ENCODE measurements around the gene HDAC9.
"Not testable (repeated sequence)": the region's sequence is repeated elsewhere in the genome, so short reads cannot be mapped to it uniquely, and the experiment has no call there.

Gene HDAC9

DNA sequence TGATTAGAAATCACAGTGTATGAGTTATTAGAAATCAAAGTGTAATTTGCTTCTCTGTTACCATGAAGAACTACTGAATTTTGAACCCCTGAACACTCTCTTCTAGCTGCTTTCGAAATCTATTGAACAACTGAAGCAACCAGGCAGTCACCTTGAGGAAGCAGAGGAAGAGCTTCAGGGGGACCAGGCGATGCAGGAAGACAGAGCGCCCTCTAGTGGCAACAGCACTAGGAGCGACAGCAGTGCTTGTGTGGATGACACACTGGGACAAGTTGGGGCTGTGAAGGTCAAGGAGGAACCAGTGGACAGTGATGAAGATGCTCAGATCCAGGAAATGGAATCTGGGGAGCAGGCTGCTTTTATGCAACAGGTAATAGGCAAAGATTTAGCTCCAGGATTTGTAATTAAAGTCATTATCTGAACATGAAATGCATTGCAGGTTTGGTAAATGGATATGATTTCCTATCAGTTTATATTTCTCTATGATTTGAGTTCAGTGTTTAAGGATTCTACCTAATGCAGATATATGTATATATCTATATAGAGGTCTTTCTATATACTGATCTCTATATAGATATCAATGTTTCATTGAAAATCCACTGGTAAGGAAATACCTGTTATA is 170.7 kb downstream of the HDAC9 start:
- DNase-seq, result peak; percentile 70

DNA sequence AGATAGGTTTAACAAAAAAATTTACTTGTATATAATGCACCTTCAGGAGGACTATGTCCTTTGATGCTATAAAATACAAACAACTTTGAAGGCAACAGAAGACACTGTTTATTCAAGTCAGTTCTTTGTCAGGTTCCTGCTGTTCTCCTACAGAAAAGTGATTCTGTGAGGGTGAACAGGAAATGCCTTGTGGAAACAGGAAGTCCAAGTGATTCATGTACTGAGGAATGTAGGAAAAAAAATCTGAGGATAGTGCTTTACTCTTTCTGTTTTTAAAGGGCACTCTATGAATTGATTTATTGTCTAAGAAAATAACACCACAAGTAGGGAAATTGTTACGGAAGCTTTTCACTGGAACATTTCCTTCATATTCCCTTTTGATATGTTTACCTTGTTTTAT is 171.9 kb downstream of the HDAC9 start:
- peak; percentile 75 for DNase-seq

DNA sequence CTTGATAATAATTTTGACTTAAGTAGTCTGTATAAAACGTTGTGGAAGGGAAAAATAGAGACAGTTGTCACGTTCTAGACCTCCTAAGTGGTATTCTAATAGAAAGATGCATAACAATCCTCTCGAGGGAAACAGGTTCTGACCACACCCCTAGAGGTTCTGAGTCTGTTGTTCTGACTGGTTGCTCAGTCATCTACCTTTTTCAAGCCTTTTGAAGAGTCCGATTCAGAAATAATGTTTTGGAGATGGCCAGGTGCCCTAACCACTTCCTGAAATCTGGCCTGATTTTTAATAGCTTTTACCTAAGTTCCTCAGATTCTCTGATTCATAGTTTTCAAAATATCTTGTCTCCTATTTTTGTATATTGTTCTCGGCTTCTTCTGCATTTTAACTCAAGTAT is 175.6 kb downstream of the HDAC9 start:
- no peak for DNase-seq

DNA sequence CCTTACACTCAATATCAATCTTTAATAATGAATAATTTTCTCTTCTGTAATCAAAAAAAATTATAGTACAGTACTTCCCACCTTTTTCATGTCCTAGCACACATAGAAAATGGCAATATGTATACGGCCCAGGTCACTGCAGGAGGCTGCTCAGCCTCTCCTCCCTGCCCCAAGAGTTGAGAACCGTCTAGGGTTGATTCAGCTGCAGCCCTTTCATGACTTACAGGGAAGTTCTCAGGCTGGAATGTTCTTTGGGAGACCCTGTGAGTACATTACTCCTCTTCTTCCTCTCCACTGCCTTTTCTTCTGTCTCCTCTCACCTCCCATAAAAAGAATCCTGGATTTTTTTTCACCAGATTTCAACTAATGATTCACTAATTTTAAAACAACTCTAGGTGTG is 180.0 kb downstream of the HDAC9 start:
- DNase-seq, result no peak

DNA sequence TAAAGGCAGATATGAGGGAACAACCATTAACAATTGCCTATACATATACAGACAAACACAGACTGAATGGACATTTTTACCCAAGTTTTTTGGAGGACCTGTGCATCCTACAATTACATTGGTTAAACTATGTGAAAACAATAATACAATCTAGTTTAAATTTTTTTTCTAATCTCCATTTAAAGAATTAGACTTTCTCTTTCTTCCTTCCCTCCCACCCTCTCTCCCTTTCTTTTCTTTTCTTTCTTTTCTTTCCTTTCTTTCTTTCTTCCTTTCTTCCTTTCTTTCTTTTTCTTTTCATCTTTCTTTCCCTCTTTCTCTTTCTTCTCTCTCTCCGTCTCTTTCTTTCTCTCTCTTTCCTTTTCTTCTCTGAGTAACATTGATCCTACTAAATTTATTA is 183.7 kb downstream of the HDAC9 start:
- DNase-seq, result no peak

DNA sequence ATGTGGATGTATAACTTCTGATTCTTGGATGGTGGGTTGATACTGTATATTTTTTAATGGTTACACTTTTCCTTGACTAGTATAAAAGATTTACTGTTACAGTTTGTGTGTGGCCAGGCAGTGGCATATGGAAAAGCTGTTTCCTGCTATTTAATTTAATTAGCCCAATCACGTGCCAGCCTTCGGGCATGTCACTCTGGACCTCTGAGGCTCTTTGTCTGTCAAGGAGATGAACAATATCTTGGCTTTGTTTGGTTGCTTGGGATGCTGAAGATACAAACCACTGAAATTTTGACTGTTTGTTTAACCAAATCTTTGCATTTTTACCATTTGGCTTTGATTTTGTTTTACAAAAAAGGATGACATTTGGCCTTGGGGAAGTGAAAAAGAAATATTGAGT is 185.0 kb downstream of the HDAC9 start:
- DNase-seq, result peak; percentile 14

DNA sequence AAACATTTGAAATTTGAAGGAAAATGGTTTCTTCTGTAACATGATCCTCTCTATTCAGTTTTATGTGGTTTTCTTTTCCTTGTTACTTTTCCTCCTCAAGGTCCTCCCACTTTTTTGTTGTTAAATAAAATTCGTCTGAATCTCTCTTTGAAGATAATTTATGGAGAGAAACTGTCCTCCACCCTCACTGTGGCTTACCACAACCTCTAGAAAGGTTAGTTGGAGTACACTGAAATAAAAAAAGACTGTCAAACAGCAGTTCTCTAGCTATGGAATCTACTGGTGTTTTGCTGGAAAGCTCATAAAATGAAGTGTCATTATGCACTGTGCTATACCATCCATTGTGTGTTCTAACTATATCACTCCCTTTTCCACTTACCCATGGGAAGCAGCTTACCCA is 189.4 kb downstream of the HDAC9 start:
- DNase-seq, result no peak

DNA sequence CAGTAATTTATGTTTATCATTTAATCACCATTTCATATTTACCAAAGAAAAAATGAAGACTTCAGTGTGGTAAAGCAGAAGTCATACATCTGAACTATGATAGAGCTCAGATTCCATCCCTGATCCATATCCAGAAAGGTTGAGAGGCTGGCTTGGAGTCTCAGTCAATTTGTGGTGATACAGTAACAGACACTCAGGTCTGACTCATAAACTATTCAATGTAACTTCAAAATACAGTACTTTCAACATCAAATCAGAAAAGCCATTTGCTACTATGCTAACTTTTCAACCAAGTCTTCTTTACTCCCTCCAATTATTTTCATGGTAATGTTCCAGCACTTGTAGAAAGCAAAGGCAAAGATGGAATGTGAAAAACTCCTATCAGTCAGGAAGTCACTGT is 190.4 kb downstream of the HDAC9 start:
- DNase-seq, result peak; percentile 46

DNA sequence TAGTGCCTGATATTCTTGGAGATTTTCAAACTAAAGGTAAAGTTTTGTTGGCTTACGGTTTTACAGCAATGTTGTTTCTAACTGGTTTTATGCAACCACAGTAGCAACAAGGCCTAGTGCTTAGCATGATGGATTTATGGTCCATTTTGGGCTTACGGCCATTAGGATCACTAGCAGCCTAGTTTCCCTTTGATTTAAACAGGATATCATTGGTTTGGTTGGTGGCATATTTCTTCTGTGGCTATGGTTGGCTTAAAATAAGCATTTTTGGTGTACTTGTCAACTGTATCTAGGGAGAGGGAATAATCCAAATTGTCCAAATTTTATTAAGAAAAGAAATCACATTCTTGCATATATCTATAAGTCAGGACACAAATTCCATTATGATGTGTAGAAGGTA is 194.0 kb downstream of the HDAC9 start:
- peak; percentile 52 for DNase-seq

DNA sequence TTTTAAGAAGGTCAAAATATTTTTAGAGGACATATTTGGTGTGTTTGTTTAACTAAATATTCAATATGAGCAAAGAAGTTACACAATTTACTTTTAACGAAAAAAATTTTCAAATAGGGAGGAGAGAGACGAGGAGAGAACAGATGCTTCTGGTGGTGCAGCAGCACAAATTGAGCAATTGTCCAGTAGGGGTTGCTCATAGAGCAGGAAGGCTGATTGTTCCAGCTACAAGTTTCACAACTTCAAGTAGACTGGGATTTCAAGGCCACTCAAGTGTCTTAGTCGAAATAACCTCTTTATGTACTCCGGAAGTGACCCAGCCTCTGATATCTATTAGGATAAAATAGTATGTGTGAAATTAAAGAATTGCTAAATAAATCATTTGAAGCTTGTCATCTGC is 197.9 kb downstream of the HDAC9 start:
- DNase-seq, result peak; percentile 89

DNA sequence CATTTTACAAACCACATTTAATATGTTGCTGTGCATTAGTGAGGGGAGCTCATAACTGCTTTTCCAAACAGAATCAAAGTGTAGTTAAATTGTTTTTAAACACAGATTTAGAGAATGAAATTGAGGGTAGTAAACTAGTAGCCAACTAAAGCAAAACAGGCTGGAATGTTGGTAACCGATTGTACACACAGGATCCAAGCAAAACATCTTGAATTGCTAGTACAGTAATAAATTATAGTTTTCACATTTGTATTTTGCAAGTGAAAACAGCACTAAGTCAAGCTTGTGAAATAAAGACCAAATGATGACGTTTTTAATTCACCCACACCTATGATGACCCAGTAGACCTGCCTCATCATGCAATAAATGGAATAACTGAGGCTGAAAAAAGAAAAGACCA is 198.3 kb downstream of the HDAC9 start:
- peak; percentile 4 for DNase-seq

DNA sequence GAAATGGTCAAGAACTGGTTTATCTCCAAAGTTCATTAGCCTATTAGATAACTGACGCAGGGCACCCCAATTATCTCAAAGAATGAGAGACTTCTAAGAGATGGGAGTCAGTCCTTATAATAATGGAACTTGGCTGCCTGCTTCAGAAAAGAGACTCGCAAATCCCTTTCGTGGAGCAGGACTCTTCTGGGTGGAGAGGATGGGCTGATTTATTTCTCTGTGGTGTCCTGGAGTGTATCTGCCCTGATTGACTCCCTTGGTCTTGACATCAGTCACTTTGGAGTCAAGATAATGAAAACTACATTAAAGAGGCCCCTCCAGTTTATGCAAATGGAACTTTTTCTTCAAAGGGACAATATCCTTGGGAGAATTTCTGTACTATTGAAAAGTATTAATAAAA is 198.9 kb downstream of the HDAC9 start:
- no peak for DNase-seq

DNA sequence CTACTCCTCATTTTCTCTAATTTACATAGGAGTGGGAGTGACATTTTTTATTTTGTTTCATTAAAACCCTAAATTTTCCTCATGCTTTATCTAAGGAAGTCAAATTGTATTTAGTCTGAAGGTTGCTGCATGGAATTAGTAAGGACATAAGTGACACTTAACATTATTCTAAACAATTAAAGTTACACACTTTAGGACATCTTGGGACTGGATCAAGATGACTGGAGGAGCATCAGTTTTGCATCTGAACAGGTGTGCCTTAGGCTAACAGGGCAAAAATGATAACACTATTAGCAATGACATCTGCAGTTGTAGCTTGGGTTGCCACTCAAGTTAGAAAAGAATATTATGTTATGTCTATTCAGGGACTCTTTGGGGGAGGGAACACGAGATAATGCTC is 199.4 kb downstream of the HDAC9 start:
- DNase-seq, result no peak

DNA sequence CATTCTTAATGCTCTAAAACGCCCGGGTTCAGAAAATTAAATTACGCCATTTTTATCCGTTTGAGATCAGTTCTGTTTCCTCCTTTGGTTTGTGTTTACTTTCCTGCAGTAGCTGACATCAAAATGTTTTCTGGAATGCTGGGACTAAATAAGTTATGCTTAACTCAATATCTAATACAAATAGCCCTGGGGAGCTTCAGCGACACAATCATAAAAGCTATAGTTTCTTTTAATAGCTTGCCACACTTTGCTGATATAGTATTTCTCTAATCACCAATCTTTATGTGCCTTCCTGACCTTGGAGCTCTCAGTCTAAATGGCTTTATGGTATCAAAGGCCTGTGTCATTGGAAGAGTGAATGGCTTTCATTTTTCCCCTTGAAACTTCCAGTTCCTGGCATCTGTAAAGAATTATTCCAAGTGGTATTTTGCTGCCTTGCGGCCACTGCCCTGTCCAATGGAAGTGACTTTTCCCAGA is 202.7 kb downstream of the HDAC9 start:
- DNase-seq, result no peak

DNA sequence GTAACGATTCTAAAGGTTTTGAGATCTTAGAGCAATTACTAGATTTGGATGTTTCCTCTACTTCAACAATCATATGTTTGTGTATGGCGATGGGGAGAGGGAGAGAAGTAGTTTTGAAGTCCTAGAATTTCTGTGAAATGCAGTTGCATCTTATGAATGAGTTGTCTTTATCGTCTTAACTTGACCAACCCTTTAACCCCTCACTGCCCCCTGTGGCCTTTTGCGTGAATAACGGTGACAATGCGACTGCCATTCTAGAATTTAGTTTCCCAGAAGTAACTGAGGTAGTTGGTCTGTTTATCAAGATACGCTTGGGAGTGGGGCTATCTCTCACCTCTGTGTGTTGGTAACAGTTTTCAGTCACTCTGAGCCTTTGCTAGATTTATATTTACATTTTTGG is 204.6 kb downstream of the HDAC9 start:
- DNase-seq, result no peak

DNA sequence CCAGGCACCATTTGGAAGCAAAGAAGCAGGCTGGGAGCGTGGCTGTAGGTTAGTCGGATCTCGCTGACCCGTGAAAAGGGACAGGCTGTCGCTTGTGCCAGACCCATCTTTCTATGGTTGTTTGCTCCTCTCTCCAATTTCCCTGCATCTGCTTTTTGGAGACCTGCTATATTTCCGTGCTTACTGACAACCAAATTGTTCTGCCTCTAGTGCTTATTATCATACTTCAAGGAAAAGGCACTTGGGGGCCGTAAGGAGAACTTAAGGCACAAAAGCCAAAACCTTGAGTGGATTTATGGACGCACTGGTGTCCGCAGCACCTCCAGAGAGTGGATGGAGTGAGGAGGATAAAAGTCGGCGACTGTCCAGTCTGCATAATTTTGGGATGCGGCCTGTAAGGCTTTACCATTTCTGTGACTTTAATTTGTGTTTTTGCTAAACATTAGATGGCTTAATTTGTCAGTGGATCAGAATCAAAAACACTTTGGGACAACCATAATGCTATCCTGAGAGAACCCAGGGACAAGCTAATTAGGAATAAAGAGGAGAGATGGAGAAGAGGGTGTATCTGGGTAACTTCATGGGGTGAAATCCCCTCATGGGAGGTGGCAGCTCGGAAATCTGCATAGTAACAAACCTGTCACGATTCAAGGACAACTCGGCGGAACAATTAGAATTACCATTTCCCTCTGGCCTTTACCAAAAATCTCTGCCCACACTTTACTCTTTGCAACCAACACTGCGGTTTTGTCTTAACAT is 206.7 kb downstream of the HDAC9 start:
- no peak for DNase-seq

DNA sequence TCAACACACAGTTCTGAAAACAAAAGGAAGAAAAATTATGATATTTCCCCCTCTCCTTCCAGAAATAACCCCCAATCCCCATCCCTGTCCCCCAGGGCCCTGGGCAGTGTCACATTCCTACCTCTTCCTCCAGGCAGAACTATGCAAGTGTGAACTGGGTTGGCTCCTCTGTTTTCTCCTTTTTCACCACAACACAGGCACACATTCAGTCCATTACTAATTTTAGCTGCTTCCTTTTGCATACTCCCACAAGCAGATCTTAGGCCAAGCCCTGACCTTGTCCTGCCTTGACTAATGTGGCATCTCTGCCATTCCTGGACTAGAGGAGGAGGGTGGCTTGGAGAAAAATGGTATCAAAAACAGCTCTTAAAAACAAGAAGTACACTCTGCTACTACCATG is 208.1 kb downstream of the HDAC9 start:
- no peak for DNase-seq

DNA sequence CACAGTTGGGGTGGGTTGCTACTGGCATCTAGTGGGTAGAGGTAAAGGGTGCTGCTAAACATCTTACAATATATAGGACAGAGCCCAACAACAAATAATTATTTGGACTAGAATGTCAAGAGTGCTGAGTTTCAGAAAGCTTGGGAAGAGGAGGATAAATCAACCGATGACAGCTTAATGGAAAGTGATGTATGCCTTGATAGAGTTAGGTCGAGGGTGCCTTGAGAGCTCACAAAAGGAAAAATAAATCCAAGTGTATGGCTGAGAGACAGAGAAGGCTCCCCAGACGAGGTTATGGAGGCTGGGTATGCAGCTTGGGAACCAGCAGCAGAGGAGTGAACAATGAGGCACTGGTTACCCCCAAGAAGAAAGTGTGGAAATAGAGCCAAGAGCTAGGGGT is 211.1 kb downstream of the HDAC9 start:
- DNase-seq, result no peak

DNA sequence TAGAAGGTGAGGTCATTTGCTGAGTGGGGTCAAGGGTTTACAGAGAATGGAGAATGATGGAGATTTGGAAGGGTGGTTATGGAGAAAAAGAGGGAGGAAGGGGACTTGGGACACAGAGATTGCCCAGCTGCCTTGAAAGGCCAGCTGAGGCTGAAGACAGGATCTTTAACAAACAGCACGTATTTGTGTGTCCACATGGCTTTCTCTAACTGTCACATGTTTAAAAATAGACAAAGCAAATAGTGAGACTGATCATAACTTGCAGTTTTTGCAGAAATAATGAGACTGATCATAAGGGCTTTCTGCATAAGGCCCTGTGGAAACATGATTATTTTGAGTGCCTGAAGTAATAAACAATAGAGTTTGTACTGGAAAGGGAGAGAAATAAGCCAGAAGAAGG is 212.7 kb downstream of the HDAC9 start:
- DNase-seq, result no peak

DNA sequence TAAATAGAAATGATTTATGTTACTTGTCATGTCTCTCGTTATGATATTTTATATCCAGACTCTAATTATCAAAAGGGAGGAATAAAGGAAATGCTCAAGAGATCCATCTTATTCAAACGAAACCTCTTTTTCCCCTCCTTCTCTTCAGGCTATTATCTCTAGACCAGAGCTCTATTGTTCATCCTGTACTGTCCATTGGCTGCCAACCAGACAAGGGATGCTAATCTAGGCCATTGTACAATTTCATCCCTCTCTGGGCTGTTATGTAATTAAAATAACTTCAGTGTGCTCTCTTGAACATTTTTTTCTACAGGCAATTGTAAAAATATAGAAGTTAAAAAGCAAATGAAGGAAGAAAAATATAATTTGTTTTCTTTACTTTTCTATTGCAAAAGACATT is 220.4 kb downstream of the HDAC9 start:
- DNase-seq, result no peak

DNA sequence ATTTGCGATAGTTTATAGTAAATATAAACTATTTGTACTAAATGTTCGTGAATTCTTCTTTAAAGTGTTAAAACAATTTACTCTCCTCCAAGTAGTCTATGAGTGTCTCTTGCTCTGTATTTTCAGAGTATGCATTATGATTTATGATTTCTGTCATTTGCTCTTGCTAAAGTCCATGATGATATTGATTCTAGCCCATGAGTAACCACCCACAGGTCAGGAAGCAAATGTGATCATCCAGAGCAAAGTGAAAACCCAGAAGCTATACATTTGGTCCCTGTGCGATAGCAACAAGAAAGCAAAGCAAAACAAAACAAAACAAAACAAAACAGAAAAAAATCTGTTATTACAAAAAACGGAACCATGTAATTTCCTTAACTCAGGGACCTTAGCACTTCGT is 225.9 kb downstream of the HDAC9 start:
- DNase-seq, result no peak

DNA sequence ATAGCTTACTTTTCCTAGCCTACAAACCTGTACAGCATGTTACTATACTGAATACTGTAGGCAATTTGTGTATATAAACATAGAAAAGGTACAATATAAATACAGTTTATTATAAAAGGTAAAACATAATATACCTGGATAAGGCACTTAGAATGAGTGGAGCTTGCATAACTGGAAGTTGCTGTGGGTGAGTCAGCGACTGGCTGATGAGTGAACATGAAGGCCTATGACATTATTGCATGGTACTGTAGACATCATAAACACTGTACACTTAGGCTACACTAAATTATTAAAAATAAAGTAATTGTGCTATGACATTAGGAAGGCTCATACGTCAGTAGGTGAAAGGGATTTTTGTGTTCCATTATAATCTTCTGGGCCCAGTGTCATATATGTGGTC is 228.8 kb downstream of the HDAC9 start:
- DNase-seq, result no peak

DNA sequence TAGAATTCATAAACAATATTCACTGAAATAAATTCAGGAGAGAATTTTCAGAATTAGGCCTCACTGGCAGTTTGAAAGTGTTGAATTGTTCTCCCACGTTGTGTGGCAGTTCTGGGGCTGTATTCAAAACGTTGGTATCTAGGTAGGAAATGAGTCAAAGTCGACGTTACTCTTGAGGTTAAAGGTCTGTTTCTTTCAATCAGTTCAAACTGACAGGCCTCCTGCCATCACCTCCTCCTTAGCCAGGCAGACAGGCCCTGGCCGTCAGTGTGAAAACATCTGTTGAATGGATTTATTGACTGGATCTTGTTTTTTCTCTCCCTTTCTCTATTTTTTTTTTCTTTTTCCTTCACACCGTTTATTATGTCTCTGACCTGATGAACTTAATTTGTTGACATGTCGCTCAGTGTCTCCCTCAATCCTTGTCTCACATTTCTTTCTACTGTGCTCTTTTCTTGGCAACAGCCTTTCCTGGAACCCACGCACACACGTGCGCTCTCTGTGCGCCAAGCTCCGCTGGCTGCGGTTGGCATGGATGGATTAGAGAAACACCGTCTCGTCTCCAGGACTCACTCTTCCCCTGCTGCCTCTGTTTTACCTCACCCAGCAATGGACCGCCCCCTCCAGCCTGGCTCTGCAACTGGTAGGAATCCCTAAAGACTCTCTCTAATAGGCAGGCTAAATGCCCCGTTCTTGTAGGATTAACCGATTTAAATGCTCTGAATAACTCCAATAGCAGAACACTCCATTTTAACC is 231.7 kb downstream of the HDAC9 start:
- no peak for DNase-seq

DNA sequence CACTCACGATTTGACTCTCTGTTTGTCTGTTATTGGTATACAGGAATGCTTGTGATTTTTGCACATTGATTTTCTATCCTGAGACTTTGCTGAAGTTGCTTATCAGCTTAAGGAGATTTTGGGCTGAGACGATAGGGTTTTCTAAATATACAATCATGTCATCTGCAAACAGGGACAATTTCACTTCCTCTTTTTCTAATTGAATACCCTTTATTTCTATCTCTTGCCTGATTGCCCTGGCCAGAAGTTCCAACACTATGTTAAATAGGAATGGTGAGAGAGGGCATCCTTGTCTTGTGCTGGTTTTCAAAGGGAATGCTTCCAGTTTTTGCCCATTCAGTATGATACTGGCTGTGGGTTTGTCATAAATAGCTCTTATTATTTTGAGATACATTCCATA is 240.5 kb downstream of the HDAC9 start:
- not testable (repeated sequence) for DNase-seq
